Measurements from ENCODE around the gene BACH2. TPM values are rescaled to one million over a fixed set of nuclear protein-coding genes. Genes with fewer than 3 reads are reported as not detected.

Gene BACH2
- total RNA-seq, 1 donor from 2014 or later: 6.4 TPM

DNA sequence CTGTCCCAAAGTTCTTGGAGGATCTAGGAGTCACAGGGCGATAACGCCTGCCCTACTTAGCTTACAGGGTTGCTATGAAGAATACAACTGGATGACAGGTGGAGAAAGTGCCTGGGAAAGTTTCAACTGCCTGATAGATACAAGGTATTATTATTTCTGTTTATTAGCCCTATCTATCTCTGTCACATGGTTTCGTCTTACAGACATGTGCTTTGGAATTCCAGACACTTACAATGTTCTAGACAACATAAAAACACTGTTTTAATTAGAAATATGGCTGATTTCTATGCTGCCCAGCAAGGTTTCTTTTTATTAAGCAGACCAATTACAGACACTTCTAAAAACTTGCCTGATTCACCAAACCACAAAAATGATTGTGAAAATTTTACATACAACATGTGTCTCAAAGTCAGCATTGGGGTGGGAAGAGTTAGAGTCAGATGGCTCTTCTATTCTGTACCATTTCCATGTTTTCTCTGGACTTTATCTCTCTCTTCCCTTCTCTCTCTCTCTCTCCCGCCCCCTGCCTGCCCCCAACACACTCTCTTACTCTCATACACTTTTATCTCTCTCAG lies 352.4 kb downstream of the BACH2 start:
- H3K9me3 ChIP-seq: no peaks in the 10 kb centered on the region
- DNase-seq (ENCODE audit: extremely low spot score in 2 of 2): no peak
- intact Hi-C loops (cut with DNase I): no loop called here
- H3K27ac ChIP-seq: no peak overlapping the region
- no peaks in the 10 kb centered on the region for H3K4me1 ChIP-seq
- no peak for TF ChIP-seq POLR2AphosphoS5 (IDR thresholded peaks at IDR 0.05; ENCODE audit: insufficient read depth in 1 of 2, low read depth in 1 of 2)
- TF ChIP-seq, protein P1, sequence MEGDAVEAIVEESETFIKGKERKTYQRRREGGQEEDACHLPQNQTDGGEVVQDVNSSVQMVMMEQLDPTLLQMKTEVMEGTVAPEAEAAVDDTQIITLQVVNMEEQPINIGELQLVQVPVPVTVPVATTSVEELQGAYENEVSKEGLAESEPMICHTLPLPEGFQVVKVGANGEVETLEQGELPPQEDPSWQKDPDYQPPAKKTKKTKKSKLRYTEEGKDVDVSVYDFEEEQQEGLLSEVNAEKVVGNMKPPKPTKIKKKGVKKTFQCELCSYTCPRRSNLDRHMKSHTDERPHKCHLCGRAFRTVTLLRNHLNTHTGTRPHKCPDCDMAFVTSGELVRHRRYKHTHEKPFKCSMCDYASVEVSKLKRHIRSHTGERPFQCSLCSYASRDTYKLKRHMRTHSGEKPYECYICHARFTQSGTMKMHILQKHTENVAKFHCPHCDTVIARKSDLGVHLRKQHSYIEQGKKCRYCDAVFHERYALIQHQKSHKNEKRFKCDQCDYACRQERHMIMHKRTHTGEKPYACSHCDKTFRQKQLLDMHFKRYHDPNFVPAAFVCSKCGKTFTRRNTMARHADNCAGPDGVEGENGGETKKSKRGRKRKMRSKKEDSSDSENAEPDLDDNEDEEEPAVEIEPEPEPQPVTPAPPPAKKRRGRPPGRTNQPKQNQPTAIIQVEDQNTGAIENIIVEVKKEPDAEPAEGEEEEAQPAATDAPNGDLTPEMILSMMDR (IDR thresholded peaks at IDR 0.05): no peak
- no peak for TF ChIP-seq POLR2A (IDR thresholded peaks at IDR 0.05)
- no peak overlapping the region for H3K4me3 ChIP-seq
- no peaks in the 10 kb centered on the region for H3K27me3 ChIP-seq
- no peaks in the 10 kb centered on the region for H3K36me3 ChIP-seq

DNA sequence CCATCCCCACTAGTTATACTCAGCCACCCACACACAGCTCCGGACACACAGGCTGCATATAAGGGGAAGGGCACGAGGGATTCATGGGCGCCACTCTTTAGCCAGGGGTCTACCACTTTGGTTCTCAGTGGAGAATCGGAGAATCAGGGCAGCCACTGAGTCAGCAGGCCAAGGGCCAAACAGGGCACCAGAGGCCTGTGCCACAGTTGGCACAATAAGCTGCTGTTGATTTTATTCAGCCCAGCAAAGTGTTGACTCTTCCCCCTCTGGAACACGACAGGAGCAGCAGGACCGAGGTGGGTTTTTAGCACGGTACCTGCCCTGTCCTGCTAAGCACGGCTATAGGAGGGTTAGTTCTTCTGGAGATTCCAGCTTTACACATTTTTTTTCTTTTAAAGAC lies 354.0 kb downstream of the BACH2 start:
- Histone ChIP-seq H3K36me3 (no peaks in the 10 kb centered on the region), H3K27ac (no peak overlapping the region), H3K4me3 (no peak overlapping the region), H3K4me1 (no peaks in the 10 kb centered on the region), H3K9me3 (no peaks in the 10 kb centered on the region), H3K27me3 (no peaks in the 10 kb centered on the region)
- intact Hi-C loops (cut with DNase I): no loop called here
- TF ChIP-seq, protein P1 (IDR thresholded peaks at IDR 0.05): no peak
- no peak for TF ChIP-seq POLR2A (IDR thresholded peaks at IDR 0.05)
- no peak for TF ChIP-seq POLR2AphosphoS5 (IDR thresholded peaks at IDR 0.05; ENCODE audit: insufficient read depth in 1 of 2, low read depth in 1 of 2)
- DNase-seq (ENCODE audit: extremely low spot score in 2 of 2): no peak

DNA sequence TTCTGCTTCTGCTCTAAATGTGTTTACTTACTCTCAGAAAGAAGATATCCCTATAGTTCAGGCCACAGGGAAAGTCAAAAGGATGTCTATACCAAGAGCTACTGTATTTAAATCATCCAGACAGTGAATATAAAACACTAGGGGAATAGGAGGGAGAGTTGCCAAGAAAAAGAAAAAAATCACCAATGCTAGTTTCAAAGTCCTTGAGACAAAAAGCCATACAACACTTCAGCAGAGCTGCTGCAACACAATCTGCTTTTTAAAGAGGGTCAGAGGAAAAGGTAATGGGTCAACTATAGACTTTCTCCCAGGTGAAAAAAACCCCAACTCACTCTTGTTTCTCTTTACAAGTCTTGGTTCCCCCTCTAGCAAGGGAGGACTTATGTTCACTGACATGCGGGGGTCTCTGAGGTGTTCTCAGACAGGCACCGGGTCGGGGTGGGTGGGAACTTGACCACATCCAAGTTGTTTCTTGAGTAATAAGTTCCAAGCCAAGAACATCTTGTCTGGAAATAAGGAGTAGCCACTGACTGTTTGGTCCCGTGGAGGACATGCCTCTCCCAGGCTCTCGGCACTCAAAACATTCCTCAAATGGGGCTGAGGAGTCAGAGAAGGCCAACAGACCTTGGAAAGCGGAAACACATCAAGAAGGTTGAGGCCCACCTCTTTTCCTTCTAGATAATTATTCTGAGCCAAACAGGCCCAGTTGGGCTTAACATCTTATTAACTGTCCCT lies 354.7 kb downstream of the BACH2 start:
- no peaks in the 10 kb centered on the region for H3K4me1 ChIP-seq
- no peaks in the 10 kb centered on the region for H3K27me3 ChIP-seq
- DNase-seq (ENCODE audit: extremely low spot score in 2 of 2): no peak
- no peaks in the 10 kb centered on the region for H3K36me3 ChIP-seq
- no peaks in the 10 kb centered on the region for H3K9me3 ChIP-seq
- intact Hi-C loops (cut with DNase I): no loop called here
- H3K27ac ChIP-seq: no peak overlapping the region
- TF ChIP-seq POLR2AphosphoS5 (IDR thresholded peaks at IDR 0.05; ENCODE audit: insufficient read depth in 1 of 2, low read depth in 1 of 2): no peak
- TF ChIP-seq, protein P1 (IDR thresholded peaks at IDR 0.05): no peak
- no peak overlapping the region for H3K4me3 ChIP-seq

DNA sequence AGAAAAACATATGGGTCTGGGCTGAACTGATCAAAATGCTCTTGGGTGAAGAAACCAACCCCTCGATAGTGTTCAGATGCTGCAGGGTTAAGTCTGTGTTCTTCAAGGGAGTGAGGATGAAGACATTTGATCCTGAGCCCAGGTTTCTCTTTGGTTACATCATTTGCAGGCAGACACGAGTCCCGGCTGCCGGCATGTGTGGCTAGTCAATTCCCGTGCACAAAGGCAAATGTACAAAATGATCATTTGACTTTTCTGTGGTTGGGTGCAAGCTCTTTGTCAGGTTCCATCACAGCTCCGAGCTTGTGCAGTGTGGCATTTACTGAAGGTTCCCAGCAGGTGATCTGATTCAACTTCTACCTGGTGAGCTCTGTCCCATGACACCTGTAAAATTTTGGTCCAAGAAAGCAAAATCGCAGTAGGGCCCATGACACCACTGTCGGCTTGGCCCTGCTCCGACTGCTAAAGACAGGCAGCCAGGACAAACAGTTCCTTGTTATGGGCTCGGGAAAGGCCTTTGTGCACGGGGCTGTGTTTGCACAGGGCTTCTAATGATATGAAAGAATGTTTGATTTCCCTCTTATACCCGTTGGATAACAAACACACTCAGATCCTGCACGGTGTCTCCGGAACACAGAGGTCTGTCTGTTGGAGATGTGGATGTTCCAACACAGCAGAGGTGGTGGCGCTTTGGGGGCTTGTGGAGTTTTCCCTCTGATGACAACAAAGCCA lies 355.4 kb downstream of the BACH2 start:
- no peaks in the 10 kb centered on the region for H3K4me1 ChIP-seq
- no peaks in the 10 kb centered on the region for H3K27me3 ChIP-seq
- no peaks in the 10 kb centered on the region for H3K36me3 ChIP-seq
- intact Hi-C loops (cut with DNase I): no loop called here
- DNase-seq (ENCODE audit: extremely low spot score in 2 of 2): no peak
- H3K27ac ChIP-seq: no peak overlapping the region
- TF ChIP-seq POLR2AphosphoS5 (IDR thresholded peaks at IDR 0.05; ENCODE audit: insufficient read depth in 1 of 2, low read depth in 1 of 2): no peak
- TF ChIP-seq, protein P1 (IDR thresholded peaks at IDR 0.05): no peak
- no peak for TF ChIP-seq POLR2A (IDR thresholded peaks at IDR 0.05)
- no peak overlapping the region for H3K4me3 ChIP-seq
- H3K9me3 ChIP-seq: no peaks in the 10 kb centered on the region
